H9 (cell line): ENCODE results near the gene IFI27L1. TPM values are rescaled to one million over a fixed set of nuclear protein-coding genes. Genes with fewer than 3 reads are reported as not detected.
A peak's percentile ranks its signal among the peaks of the same experiment; 100 is the strongest.

Experiments used
- DNase-seq: peaks from one replicate; pipeline ENCODE4 v3.0.0-alpha.2; 2017
- H2AFZ ChIP-seq: one replicate; pipeline ENCODE4 v1.6.1; 2013; ENCODE audit warnings: mild to moderate bottlenecking, low read length, control low read depth, moderate library complexity
- H2AK5ac ChIP-seq: 2 replicates; pipeline ENCODE4 v1.6.1; 2013; ENCODE audit warnings: low read length, control low read depth, mixed read lengths; ENCODE audit not compliant: insufficient read length
- H2BK120ac ChIP-seq: one replicate; pipeline ENCODE4 v1.6.1; 2013; ENCODE audit warnings: low read depth, mild to moderate bottlenecking, low read length, control low read depth, inconsistent platforms; ENCODE audit not compliant: poor library complexity, severe bottlenecking
- H2BK12ac ChIP-seq: 2 replicates; pipeline ENCODE4 v1.6.1; 2013; ENCODE audit warnings: low read length, control low read depth, mixed read lengths, low read depth; ENCODE audit not compliant: insufficient read length
- H2BK15ac ChIP-seq: 2 replicates; pipeline ENCODE4 v1.6.1; 2013; ENCODE audit warnings: low read depth, low read length, control low read depth
- H2BK20ac ChIP-seq: one replicate; pipeline ENCODE4 v1.6.1; 2013; ENCODE audit warnings: low read depth, mild to moderate bottlenecking, low read length, control low read depth, inconsistent platforms; ENCODE audit not compliant: poor library complexity, severe bottlenecking
- H2BK5ac ChIP-seq: 2 replicates; pipeline ENCODE4 v1.6.1; 2013; ENCODE audit warnings: low read length, control low read depth, mixed read lengths; ENCODE audit not compliant: insufficient read length
- H3K14ac ChIP-seq: 2 replicates; pipeline ENCODE4 v1.6.1; 2013; ENCODE audit warnings: low read length, control low read depth; ENCODE audit not compliant: insufficient read depth
- H3K18ac ChIP-seq: 2 replicates; pipeline ENCODE4 v1.6.1; 2013; ENCODE audit warnings: low read depth, mild to moderate bottlenecking, mixed read lengths, low read length, control low read depth; ENCODE audit not compliant: insufficient read length
- H3K23ac ChIP-seq: 2 replicates; pipeline ENCODE4 v1.6.1; 2013; ENCODE audit warnings: low read length, control low read depth, mixed read lengths, low read depth; ENCODE audit not compliant: insufficient read length
- H3K23me2 ChIP-seq: 2 replicates; pipeline ENCODE4 v1.6.1; 2013; ENCODE audit warnings: low read depth, mild to moderate bottlenecking, mixed read lengths, low read length, control low read depth; ENCODE audit not compliant: insufficient read length, poor library complexity, severe bottlenecking
- H3K27ac ChIP-seq: 2 replicates; pipeline ENCODE4 v1.5.1; 2013; ENCODE audit warnings: low read length, control low read depth, mixed read lengths, low read depth; ENCODE audit not compliant: insufficient read length
- H3K27me3 ChIP-seq: 2 replicates; pipeline ENCODE4 v1.6.1; 2013; ENCODE audit warnings: low read length, control low read depth, inconsistent platforms; ENCODE audit not compliant: insufficient read depth
- H3K4ac ChIP-seq: 2 replicates; pipeline ENCODE4 v1.6.1; 2013; ENCODE audit warnings: low read depth, mild to moderate bottlenecking, control low read depth, inconsistent platforms, low read length, moderate library complexity
- H3K4me1 ChIP-seq: 2 replicates; pipeline ENCODE4 v1.6.1; 2013; ENCODE audit warnings: low read length, control low read depth, inconsistent platforms; ENCODE audit not compliant: insufficient read depth
- H3K4me2 ChIP-seq: 2 replicates; pipeline ENCODE4 v1.6.1; 2013; ENCODE audit warnings: low read length, control low read depth, mixed read lengths; ENCODE audit not compliant: insufficient read length, insufficient read depth
- H3K56ac ChIP-seq: 2 replicates; pipeline ENCODE4 v1.6.1; 2013; ENCODE audit warnings: low read depth, mild to moderate bottlenecking, mixed read lengths, low read length, control low read depth; ENCODE audit not compliant: insufficient read length
- H3K79me1 ChIP-seq: 2 replicates; pipeline ENCODE4 v1.6.1; 2013; ENCODE audit warnings: low read depth, mild to moderate bottlenecking, moderate library complexity, low read length, control low read depth, inconsistent platforms; ENCODE audit not compliant: insufficient read depth, poor library complexity, severe bottlenecking
- H3K79me2 ChIP-seq: 2 replicates; pipeline ENCODE4 v1.6.1; 2013; ENCODE audit warnings: low read length, control low read depth, inconsistent platforms; ENCODE audit not compliant: insufficient read depth
- H3K9ac ChIP-seq: 2 replicates; pipeline ENCODE4 v1.6.1; 2013; ENCODE audit warnings: low read length, control low read depth, mixed read lengths; ENCODE audit not compliant: insufficient read length; ENCODE audit errors: extremely low read depth
- H3K9me3 ChIP-seq: one replicate; pipeline ENCODE4 v1.6.1; 2013; ENCODE audit warnings: low read depth, low read length, inconsistent platforms; ENCODE audit not compliant: control insufficient read depth
- H3T11ph ChIP-seq: one replicate; pipeline ENCODE4 v1.6.1; 2013; ENCODE audit warnings: mild to moderate bottlenecking, low read length, control low read depth, inconsistent platforms
- H4K20me1 ChIP-seq: one replicate; pipeline ENCODE4 v1.6.1; 2013; ENCODE audit not compliant: control insufficient read depth, insufficient read length, insufficient read depth
- H4K5ac ChIP-seq: 2 replicates; pipeline ENCODE4 v1.6.1; 2013; ENCODE audit warnings: low read depth, mild to moderate bottlenecking, mixed read lengths, low read length, control low read depth; ENCODE audit not compliant: insufficient read length
- H4K8ac ChIP-seq: replicated peaks from 2 replicates; pipeline ENCODE4 v1.6.1; 2013; ENCODE audit warnings: low read length, control low read depth, mixed read lengths, low read depth; ENCODE audit not compliant: insufficient read length
- H4K91ac ChIP-seq: 2 replicates; pipeline ENCODE4 v1.6.1; 2013; ENCODE audit warnings: low read depth, mild to moderate bottlenecking, moderate library complexity, mixed read lengths, low read length, control low read depth; ENCODE audit not compliant: insufficient read length
- H3K27ac Mint-ChIP-seq, 3 experiments: 2 replicates in 2 of 3; 3 replicates in 1 of 3; pipeline ENCODE4 v1.8.0; 2020 to 2021; ENCODE audit warnings: mixed read lengths in 3 of 3, mild to moderate bottlenecking in 1 of 3, moderate library complexity in 1 of 3
- H3K27me3 Mint-ChIP-seq: 2 replicates; pipeline ENCODE4 v1.8.0; 2021; ENCODE audit warnings: low read depth, mild to moderate bottlenecking, moderate library complexity, mixed read lengths
- H3K36me3 Mint-ChIP-seq, 3 experiments: 2 replicates in 2 of 3; 3 replicates in 1 of 3; pipeline ENCODE4 v1.8.0; 2020 to 2021; ENCODE audit warnings: low read depth in 3 of 3, mixed read lengths in 3 of 3; ENCODE audit not compliant: insufficient read depth in 1 of 3
- H3K4me1 Mint-ChIP-seq, 2 experiments: 2 replicates each; pipeline ENCODE4 v1.8.0; 2020; ENCODE audit warnings: mixed read lengths in 2 of 2
- H3K4me3 Mint-ChIP-seq, 2 experiments: 2 replicates in 1 of 2; 3 replicates in 1 of 2; pipeline ENCODE4 v1.8.0; 2020 to 2021; ENCODE audit warnings: mild to moderate bottlenecking in 2 of 2, mixed read lengths in 2 of 2, moderate library complexity in 1 of 2
- H3K9me3 Mint-ChIP-seq, 2 experiments: 2 replicates in 1 of 2; 3 replicates in 1 of 2; pipeline ENCODE4 v1.8.0; 2020; ENCODE audit warnings: mild to moderate bottlenecking in 2 of 2, mixed read lengths in 2 of 2, moderate library complexity in 1 of 2
- CTCF ChIP-seq: fragments of 200-600 bp; sonication (generic); conservative IDR thresholded peaks from 3 replicates; pipeline ENCODE4 v1.8.0; 2021; ENCODE audit warnings: antibody characterized with exemption, mild to moderate bottlenecking
- WGBS: extraction: QIAGEN DNeasy Blood & Tissue Kit; methylation state at CpG from one replicate; pipeline ENCODE4 v1.1.7; 2013; ENCODE audit warnings: missing lambda C conversion rate, low lambda C conversion rate, mixed read lengths; ENCODE audit not compliant: insufficient read length; ENCODE audit errors: extremely low coverage; 5-methylcytosine and 5-hydroxymethylcytosine counted together
- total RNA-seq: library from RNA; stranded (reverse); gene quantifications from 2 replicates; pipeline ENCODE4 v1.2.1, GENCODE V29; 2021

Gene IFI27L1
- total RNA-seq, 1 experiment from 2014 or later = 27.4 TPM

DNA sequence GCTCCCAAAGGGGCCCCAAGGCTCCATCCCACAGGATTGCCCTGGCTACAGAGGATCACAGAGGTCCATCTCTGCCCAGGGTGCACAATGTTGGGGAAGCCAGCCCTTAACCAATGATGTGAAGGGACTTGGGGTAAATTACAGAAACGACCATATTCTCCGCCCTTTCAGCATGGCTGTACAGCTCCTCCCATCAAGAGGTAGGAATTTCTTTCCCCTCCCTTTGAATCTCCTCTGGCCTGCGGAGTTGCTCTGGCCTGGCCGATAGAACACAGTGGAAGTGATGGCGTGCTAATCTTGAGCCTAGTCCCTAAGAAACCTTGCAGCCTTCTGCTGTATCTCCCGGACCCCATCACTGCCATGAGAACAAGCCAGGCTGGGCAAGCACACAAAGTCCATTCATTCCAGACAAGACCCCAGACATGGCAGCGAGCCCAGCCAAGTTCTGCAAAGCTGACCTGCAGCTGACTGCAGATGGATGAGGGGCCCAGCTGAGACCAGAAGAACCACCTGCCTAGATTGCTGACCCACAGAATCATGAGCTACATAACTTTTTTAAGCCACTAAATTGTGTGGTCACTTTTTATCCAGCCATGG, 22.5 kb downstream of the IFI27L1 start:
- H3K27ac ChIP-seq = no peak overlapping the region
- no peak overlapping the region for H2AK5ac ChIP-seq
- no peak overlapping the region for H2BK20ac ChIP-seq
- H4K91ac ChIP-seq = no peak overlapping the region
- Mint-ChIP-seq H3K4me1 (peaks cover 0 to 8% of the 10 kb centered on the region in 2 experiments; a peak in 3 of 4 replicates), H3K9me3 (no peaks in the 10 kb centered on the region; a peak in 1 of 5 replicates), H3K36me3 (no peaks in the 10 kb centered on the region), H3K27ac (no peak overlapping the region), H3K4me3 (peak overlapping the region in 1 of 2 experiments; percentile 14; a peak in 1 of 5 replicates), H3K27me3 (no peaks in the 10 kb centered on the region)
- H3K4me1 ChIP-seq = no peaks in the 10 kb centered on the region
- no peak overlapping the region for H3K14ac ChIP-seq
- no peak overlapping the region for H2BK5ac ChIP-seq
- no peaks in the 10 kb centered on the region for H3K9me3 ChIP-seq
- no peak overlapping the region for H3T11ph ChIP-seq
- H3K79me1 ChIP-seq = no peaks in the 10 kb centered on the region
- no peak overlapping the region for H3K23ac ChIP-seq
- no peak for DNase-seq
- no peak overlapping the region for H4K5ac ChIP-seq
- WGBS = no CpG with 5 or more reads among the region's 7 CpGs
- H3K9ac ChIP-seq = no peak overlapping the region
- H3K23me2 ChIP-seq = no peaks in the 10 kb centered on the region
- H2BK120ac ChIP-seq = no peak overlapping the region
- H3K4me2 ChIP-seq = no peak overlapping the region
- H3K27me3 ChIP-seq = no peaks in the 10 kb centered on the region
- no peak overlapping the region for H3K56ac ChIP-seq
- H4K8ac ChIP-seq = no peak overlapping the region
- H4K20me1 ChIP-seq = no peaks in the 10 kb centered on the region
- TF ChIP-seq CTCF = no peak
- H2BK15ac ChIP-seq = no peak overlapping the region
- no peak overlapping the region for H2BK12ac ChIP-seq
- no peak overlapping the region for H2AFZ ChIP-seq
- H3K4ac ChIP-seq = no peak overlapping the region
- H3K79me2 ChIP-seq = no peaks in the 10 kb centered on the region
- no peak overlapping the region for H3K18ac ChIP-seq
